SK-N-SH (cell line): Measurements from ENCODE around the gene SLC7A5.

Source experiments
- EP300 ChIP-seq, 2 experiments: IDR thresholded peaks; 2 replicates each; pipeline versions ENCODE4 v1.4.0 to v1.6.1; 2012; ENCODE audit warnings: borderline replicate concordance in 1 of 2, low read depth in 1 of 2, low read length in 1 of 2
- FOXM1 ChIP-seq: IDR thresholded peaks from 2 replicates; pipeline ENCODE4 v1.4.0; 2012; ENCODE audit warnings: low read depth, mild to moderate bottlenecking
- MXI1 ChIP-seq: IDR thresholded peaks from 2 replicates; pipeline ENCODE4 v1.6.1; 2012; ENCODE audit warnings: mild to moderate bottlenecking, low read depth, low read length, improper control_type of control experiment
- RFX5 ChIP-seq: IDR thresholded peaks from 2 replicates; pipeline ENCODE4 v1.6.1; 2012; ENCODE audit warnings: mild to moderate bottlenecking, improper control_type of control experiment, low read length
- TF ChIP-seq, protein P1 (sequence below): fragments of 200-600 bp; sonication (generic); IDR thresholded peaks from 2 replicates; pipeline ENCODE4 v1.6.1; 2017; ENCODE audit warnings: antibody characterized with exemption, mild to moderate bottlenecking, moderate library complexity
- TF ChIP-seq, protein P2 (sequence below): fragments of 150-350 bp; IDR thresholded peaks from 2 replicates; pipeline ENCODE4 v1.6.1; 2017; ENCODE audit warnings: antibody characterized with exemption, low read length, low read depth, borderline replicate concordance

DNA sequence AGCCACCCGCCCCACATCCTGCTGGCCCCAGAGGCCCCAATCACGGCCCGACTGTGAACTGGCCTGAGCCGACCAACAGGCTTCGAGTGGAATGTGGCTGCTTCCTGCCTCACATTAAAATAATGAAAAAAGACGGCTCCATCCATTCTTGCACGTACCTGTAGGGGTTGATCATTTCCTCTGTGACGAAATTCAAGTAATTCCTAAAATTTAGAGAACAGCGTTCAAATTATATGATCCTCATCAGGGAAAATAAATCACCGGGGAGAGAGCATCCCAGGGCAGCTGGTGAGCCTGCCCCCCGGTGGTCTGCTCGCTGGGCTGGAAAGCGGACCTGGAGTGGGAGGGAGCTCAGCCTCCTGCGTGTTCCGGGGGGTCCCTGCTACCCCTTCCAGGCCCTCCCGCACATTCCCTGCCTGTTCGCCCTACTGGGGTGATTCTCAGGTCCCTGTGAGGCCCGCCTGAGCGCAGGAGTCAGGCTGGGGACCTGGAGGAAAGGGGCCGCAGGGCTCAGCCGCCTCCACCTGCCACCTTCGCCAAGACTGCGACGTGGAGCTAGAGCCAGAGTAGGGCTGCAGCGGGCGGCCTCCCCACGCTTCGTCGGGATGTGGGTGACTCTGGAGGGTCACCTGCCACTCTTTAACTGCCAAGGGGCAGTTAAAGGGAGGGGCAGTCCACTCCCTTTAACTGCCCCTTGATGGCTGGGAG lies 28.9 kb downstream of the SLC7A5 start:
- TF ChIP-seq EP300 (IDR thresholded peaks at IDR 0.05; ENCODE audit: borderline replicate concordance in 1 of 2, low read depth in 1 of 2, low read length in 1 of 2) (no peak), FOXM1 (no peak), RFX5 (no peak), MXI1 (no peak)
- TF ChIP-seq, protein P1, sequence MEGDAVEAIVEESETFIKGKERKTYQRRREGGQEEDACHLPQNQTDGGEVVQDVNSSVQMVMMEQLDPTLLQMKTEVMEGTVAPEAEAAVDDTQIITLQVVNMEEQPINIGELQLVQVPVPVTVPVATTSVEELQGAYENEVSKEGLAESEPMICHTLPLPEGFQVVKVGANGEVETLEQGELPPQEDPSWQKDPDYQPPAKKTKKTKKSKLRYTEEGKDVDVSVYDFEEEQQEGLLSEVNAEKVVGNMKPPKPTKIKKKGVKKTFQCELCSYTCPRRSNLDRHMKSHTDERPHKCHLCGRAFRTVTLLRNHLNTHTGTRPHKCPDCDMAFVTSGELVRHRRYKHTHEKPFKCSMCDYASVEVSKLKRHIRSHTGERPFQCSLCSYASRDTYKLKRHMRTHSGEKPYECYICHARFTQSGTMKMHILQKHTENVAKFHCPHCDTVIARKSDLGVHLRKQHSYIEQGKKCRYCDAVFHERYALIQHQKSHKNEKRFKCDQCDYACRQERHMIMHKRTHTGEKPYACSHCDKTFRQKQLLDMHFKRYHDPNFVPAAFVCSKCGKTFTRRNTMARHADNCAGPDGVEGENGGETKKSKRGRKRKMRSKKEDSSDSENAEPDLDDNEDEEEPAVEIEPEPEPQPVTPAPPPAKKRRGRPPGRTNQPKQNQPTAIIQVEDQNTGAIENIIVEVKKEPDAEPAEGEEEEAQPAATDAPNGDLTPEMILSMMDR, result no peak; the same call in 1 of the 2 replicates
- TF ChIP-seq, protein P2, sequence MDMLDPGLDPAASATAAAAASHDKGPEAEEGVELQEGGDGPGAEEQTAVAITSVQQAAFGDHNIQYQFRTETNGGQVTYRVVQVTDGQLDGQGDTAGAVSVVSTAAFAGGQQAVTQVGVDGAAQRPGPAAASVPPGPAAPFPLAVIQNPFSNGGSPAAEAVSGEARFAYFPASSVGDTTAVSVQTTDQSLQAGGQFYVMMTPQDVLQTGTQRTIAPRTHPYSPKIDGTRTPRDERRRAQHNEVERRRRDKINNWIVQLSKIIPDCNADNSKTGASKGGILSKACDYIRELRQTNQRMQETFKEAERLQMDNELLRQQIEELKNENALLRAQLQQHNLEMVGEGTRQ, result no peak
